ENCODE results near the gene NOTCH3.

NOTCH3 gene

GRCh38 chr19:15122331-15123030, 78.3 kb downstream of the NOTCH3 start:
- DNase-seq (ENCODE audit: low read depth): no peak

- DNase-seq (ENCODE audit: low read depth): no peak
Measured at GRCh38 chr19:15120135-15121026, 80.4 kb downstream of the NOTCH3 start.

- DNase-seq (ENCODE audit: low read depth): no peak
Measured at GRCh38 chr19:15118789-15119494, 81.9 kb downstream of the NOTCH3 start.

- DNase-seq (ENCODE audit: low read depth): no peak
Measured at GRCh38 chr19:15118248-15118647, 82.5 kb downstream of the NOTCH3 start.

GRCh38 chr19:15116856-15117255, 83.9 kb downstream of the NOTCH3 start:
- DNase-seq (ENCODE audit: low read depth): no peak

GRCh38 chr19:15115762-15116615, 84.8 kb downstream of the NOTCH3 start:
- DNase-seq (ENCODE audit: low read depth): no peak

- DNase-seq (ENCODE audit: low read depth): no peak
Measured at GRCh38 chr19:15115080-15115479, 85.7 kb downstream of the NOTCH3 start.

GRCh38 chr19:15114153-15114540, 86.6 kb downstream of the NOTCH3 start:
- no peak for DNase-seq (ENCODE audit: low read depth)

- DNase-seq (ENCODE audit: low read depth): no peak
Measured at GRCh38 chr19:15113245-15114152, 87.3 kb downstream of the NOTCH3 start.

GRCh38 chr19:15112385-15112784, 88.4 kb downstream of the NOTCH3 start:
- no peak for DNase-seq (ENCODE audit: low read depth)

- DNase-seq (ENCODE audit: low read depth): no peak
Measured at GRCh38 chr19:15111758-15112157, 89.0 kb downstream of the NOTCH3 start.

- no peak for DNase-seq (ENCODE audit: low read depth)
Measured at GRCh38 chr19:15110418-15110815, 90.4 kb downstream of the NOTCH3 start.

- DNase-seq (ENCODE audit: low read depth): no peak
Measured at GRCh38 chr19:15109768-15110417, 90.9 kb downstream of the NOTCH3 start.
